ENCODE measurements around the gene FFAR3. TPM values are rescaled to one million over a fixed set of nuclear protein-coding genes. Genes with fewer than 3 reads are reported as not detected.

FFAR3 gene
- polyA plus RNA-seq, 1 donor (not counting 4 experiments of a cell fraction or from before 2014, with no cell fraction given): not detected

DNA sequence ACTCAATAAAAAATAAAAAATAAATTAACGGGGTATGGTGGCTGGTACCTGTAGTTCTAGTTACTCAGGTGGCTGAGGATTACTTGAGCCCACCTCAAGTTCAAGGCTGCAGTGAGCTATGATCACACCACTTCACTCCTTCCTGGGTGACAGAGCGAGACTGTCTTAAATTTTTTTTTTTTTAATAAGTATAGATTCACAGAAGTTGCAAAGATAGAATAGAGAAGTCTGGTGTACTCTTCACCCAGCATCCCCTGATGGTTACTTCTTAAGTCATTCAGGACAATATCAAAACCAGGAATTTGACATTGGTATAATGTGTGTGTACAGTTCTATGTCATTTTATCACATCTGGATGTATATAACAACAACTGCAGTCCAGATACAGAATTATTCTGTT, 37.0 kb upstream of the FFAR3 start:
- Histone ChIP-seq H3K4me3 (ENCODE audit: control insufficient read depth in 2 of 3, extremely low read depth in 1 of 3, insufficient read depth in 2 of 3, low read depth in 1 of 3, low read length in 3 of 3) (no peak overlapping the region), H4K20me1 (ENCODE audit: control insufficient read depth, extremely low read depth, insufficient read depth, low read length) (no peaks in the 10 kb centered on the region), H3K4me2 (ENCODE audit: control insufficient read depth, extremely low read depth, insufficient read depth, low read depth, low read length) (no peak overlapping the region), H3K36me3 (ENCODE audit: control insufficient read depth in 2 of 2, extremely low read depth in 1 of 2, insufficient read depth in 2 of 2, low read length in 2 of 2) (no peaks in the 10 kb centered on the region), H3K9me3 (ENCODE audit: control insufficient read depth, low read depth, low read length) (no peaks in the 10 kb centered on the region), H3K9ac (ENCODE audit: control insufficient read depth, extremely low read depth, insufficient read depth, low read length) (no peak overlapping the region), H3K27ac (ENCODE audit: control insufficient read depth, insufficient read depth, low read length) (no peak overlapping the region), H2AFZ (ENCODE audit: control insufficient read depth, low read length) (no peak overlapping the region), H3K9me1 (ENCODE audit: control insufficient read depth, extremely low read depth, insufficient read depth, low read length) (no peaks in the 10 kb centered on the region), H3K79me2 (ENCODE audit: control insufficient read depth, insufficient read depth, low read length) (no peaks in the 10 kb centered on the region), H3K27me3 (ENCODE audit: control insufficient read depth, extremely low read depth, insufficient read depth, low read length) (no peaks in the 10 kb centered on the region), H3K4me1 (ENCODE audit: control insufficient read depth, extremely low read depth, insufficient read depth, low read length) (peaks cover 14% of the 10 kb centered on the region)
- FAIRE-seq: no peak
- TF ChIP-seq, protein P1, sequence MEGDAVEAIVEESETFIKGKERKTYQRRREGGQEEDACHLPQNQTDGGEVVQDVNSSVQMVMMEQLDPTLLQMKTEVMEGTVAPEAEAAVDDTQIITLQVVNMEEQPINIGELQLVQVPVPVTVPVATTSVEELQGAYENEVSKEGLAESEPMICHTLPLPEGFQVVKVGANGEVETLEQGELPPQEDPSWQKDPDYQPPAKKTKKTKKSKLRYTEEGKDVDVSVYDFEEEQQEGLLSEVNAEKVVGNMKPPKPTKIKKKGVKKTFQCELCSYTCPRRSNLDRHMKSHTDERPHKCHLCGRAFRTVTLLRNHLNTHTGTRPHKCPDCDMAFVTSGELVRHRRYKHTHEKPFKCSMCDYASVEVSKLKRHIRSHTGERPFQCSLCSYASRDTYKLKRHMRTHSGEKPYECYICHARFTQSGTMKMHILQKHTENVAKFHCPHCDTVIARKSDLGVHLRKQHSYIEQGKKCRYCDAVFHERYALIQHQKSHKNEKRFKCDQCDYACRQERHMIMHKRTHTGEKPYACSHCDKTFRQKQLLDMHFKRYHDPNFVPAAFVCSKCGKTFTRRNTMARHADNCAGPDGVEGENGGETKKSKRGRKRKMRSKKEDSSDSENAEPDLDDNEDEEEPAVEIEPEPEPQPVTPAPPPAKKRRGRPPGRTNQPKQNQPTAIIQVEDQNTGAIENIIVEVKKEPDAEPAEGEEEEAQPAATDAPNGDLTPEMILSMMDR (optimal IDR thresholded peaks at IDR 0.05 in 1 of 3, IDR thresholded peaks at IDR 0.05 in 1 of 3, conservative IDR thresholded peaks at IDR 0.05 in 1 of 3; ENCODE audit: extremely low read depth in 1 of 3, insufficient read depth in 2 of 3, low read length in 3 of 3): no peak
- TF ChIP-seq EZH2 (IDR thresholded peaks at IDR 0.05; ENCODE audit: low read length): no peak
- dilution Hi-C loops (cut with MboI; ENCODE audit: extremely low pct_ligation_motif_present, low sequenced_read_pairs): no loop called here
- no peak for DNase-seq (ENCODE audit: low read depth, low spot score)

DNA sequence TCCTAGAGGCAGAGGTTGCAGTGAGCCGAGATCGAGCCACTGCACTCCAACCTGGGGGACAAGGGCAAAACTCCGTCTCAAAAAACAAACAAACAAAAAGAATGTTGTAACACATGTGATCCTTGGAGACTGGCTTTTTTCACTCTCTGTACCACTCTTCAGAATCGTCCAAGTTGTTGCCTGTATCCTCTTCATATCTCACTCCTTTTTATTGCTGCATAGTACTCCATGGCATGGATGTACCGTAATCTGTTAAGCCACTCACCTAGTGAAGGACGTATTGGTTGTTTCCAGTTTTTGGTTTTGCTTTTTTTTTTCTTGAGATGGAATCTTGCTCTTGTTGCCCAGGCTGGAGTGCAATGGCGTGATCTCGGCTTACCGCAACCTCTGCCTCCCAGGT, 36.2 kb upstream of the FFAR3 start:
- dilution Hi-C loops (cut with MboI; ENCODE audit: extremely low pct_ligation_motif_present, low sequenced_read_pairs): no loop called here
- Histone ChIP-seq H3K27me3 (ENCODE audit: control insufficient read depth, extremely low read depth, insufficient read depth, low read length) (no peaks in the 10 kb centered on the region), H3K9ac (ENCODE audit: control insufficient read depth, extremely low read depth, insufficient read depth, low read length) (no peak overlapping the region), H3K36me3 (ENCODE audit: control insufficient read depth in 2 of 2, extremely low read depth in 1 of 2, insufficient read depth in 2 of 2, low read length in 2 of 2) (no peaks in the 10 kb centered on the region), H3K4me2 (ENCODE audit: control insufficient read depth, extremely low read depth, insufficient read depth, low read depth, low read length) (no peak overlapping the region), H3K9me1 (ENCODE audit: control insufficient read depth, extremely low read depth, insufficient read depth, low read length) (no peaks in the 10 kb centered on the region), H3K4me1 (ENCODE audit: control insufficient read depth, extremely low read depth, insufficient read depth, low read length) (peaks cover 14% of the 10 kb centered on the region), H2AFZ (ENCODE audit: control insufficient read depth, low read length) (no peak overlapping the region), H4K20me1 (ENCODE audit: control insufficient read depth, extremely low read depth, insufficient read depth, low read length) (no peaks in the 10 kb centered on the region), H3K79me2 (ENCODE audit: control insufficient read depth, insufficient read depth, low read length) (no peaks in the 10 kb centered on the region), H3K4me3 (ENCODE audit: control insufficient read depth in 2 of 3, extremely low read depth in 1 of 3, insufficient read depth in 2 of 3, low read depth in 1 of 3, low read length in 3 of 3) (no peak overlapping the region), H3K27ac (ENCODE audit: control insufficient read depth, insufficient read depth, low read length) (no peak overlapping the region), H3K9me3 (ENCODE audit: control insufficient read depth, low read depth, low read length) (no peaks in the 10 kb centered on the region)
- no peak for FAIRE-seq
- no peak for DNase-seq (ENCODE audit: low read depth, low spot score)
- no peak for TF ChIP-seq EZH2 (IDR thresholded peaks at IDR 0.05; ENCODE audit: low read length)
- TF ChIP-seq, protein P1 (optimal IDR thresholded peaks at IDR 0.05 in 1 of 3, IDR thresholded peaks at IDR 0.05 in 1 of 3, conservative IDR thresholded peaks at IDR 0.05 in 1 of 3; ENCODE audit: extremely low read depth in 1 of 3, insufficient read depth in 2 of 3, low read length in 3 of 3): no peak
